ENCODE measurements around the gene HIVEP3.

- TF ChIP-seq CTCF (IDR thresholded peaks at IDR 0.05) (no peak), POLR2A (IDR thresholded peaks at IDR 0.05) (no peak)
Measured at GRCh38 chr1:41842326-41842725, 76.4 kb downstream of the HIVEP3 start.

All from body of pancreas (tissue), 4 donors.